Stomach (tissue), 9 donors: Measurements from ENCODE around the gene GDF7. TPM values are rescaled to one million over a fixed set of nuclear protein-coding genes. Genes with fewer than 3 reads are reported as not detected.

ENCODE experiments used
- DNase-seq, 2 donors: peaks; one replicate each; pipeline versions ENCODE4 v3.0.0 to v3.0.0-alpha.2; 2013 to 2019
- H3K27ac ChIP-seq, 5 donors: fragments of 200-600 bp in 4 of 5; sonication (generic) in 4 of 5; one replicate each; pipeline ENCODE4 v1.5.1; 2013 to 2019; ENCODE audit warnings: mild to moderate bottlenecking in 1 of 5, moderate library complexity in 1 of 5
- H3K27me3 ChIP-seq, 3 donors: fragments of 200-600 bp; sonication (generic); one replicate each; pipeline ENCODE4 v1.5.1; 2017 to 2019; ENCODE audit warnings: mixed run types in 1 of 3
- H3K36me3 ChIP-seq, 4 donors: fragments of 200-600 bp; sonication (generic); 1 replicate in 3 of 4; 2 replicates in 1 of 4; pipeline ENCODE4 v1.5.1; 2016 to 2019
- H3K4me1 ChIP-seq, 4 donors: fragments of 200-600 bp; sonication (generic); one replicate each; pipeline ENCODE4 v1.5.1; 2016 to 2019
- H3K4me3 ChIP-seq, 4 donors: fragments of 200-600 bp; sonication (generic) in 3 of 4; one replicate each; pipeline ENCODE4 v1.5.1; 2016 to 2019; ENCODE audit warnings: mild to moderate bottlenecking in 1 of 4
- H3K9me3 ChIP-seq, 4 donors: fragments of 200-600 bp; sonication (generic); one replicate each; pipeline ENCODE4 v1.5.1; 2016 to 2019
- CTCF ChIP-seq, 7 experiments: fragments of 450-650 bp in 4 of 7; fragments of 200-600 bp in 3 of 7; sonication (generic) in 3 of 7; IDR thresholded peaks; one replicate each; pipeline ENCODE4 v1.5.1; 2016 to 2019; ENCODE audit warnings: antibody characterized with exemption in 7 of 7, control low read depth in 2 of 7, mild to moderate bottlenecking in 1 of 7
- EP300 ChIP-seq: sonication (generic); formaldehyde crosslinking; IDR thresholded peaks from one replicate; pipeline ENCODE4 v1.6.1; 2017; ENCODE audit warnings: antibody characterized with exemption
- POLR2A ChIP-seq, 4 donors: fragments of 450-650 bp; IDR thresholded peaks; one replicate each; pipeline ENCODE4 v1.6.1; 2016; ENCODE audit warnings: antibody characterized with exemption in 4 of 4, control low read depth in 2 of 4, mild to moderate bottlenecking in 1 of 4, moderate library complexity in 1 of 4
- POLR2AphosphoS5 ChIP-seq, 3 donors: sonication (generic); formaldehyde crosslinking; IDR thresholded peaks; one replicate each; pipeline ENCODE4 v1.6.1; 2016; ENCODE audit warnings: antibody characterized with exemption in 3 of 3
- WGBS, 5 donors: extraction: QIAGEN DNeasy Blood & Tissue Kit in 3 of 5; methylation state at CpG; one replicate each; pipeline versions ENCODE4 v1.1.5 to v1.1.7; 2013 to 2018; 5-methylcytosine and 5-hydroxymethylcytosine counted together
- intact Hi-C: fragments of 100-400 bp; cut with DNase I; formaldehyde crosslinking; loops from one replicate; pipeline ENCODE4 v1.15.1; 2023; ENCODE audit warnings: low total_unique reads
- polyA plus RNA-seq, 3 donors: library from polyadenylated mRNA; stranded (reverse); fragments of 200-250 nt; gene quantifications; one replicate each; pipeline ENCODE4 v1.2.3, GENCODE V29; 2013
- total RNA-seq, 5 donors: library from RNA; depleted of rRNA; stranded (reverse); fragments of >200 nt; gene quantifications; one replicate each; pipeline versions ENCODE4 v1.1.0 to v1.2.3, GENCODE V29; 2014 to 2016
- donor health status: healthy with polysubstance abuse.
- donor health status: Bipolar disorder and iron deficiency.
- donor health status: healthy.

Gene GDF7
- total and polyA plus RNA-seq, 8 donors = 0.10 to 1.3 (median 0.37) TPM; not detected in 3

- whole genome bisulfite sequencing, 5 donors = 61 to 78% (median 69%) methylated on average over 6 of the region's 6 CpGs
- intact Hi-C loops = no loop called here
- no peak for TF ChIP-seq CTCF (IDR thresholded peaks at IDR 0.05)
- TF ChIP-seq EP300 = no peak
- TF ChIP-seq POLR2A (IDR thresholded peaks at IDR 0.05) = no peak
- no peak for TF ChIP-seq POLR2AphosphoS5 (IDR thresholded peaks at IDR 0.05)
- H3K4me1 ChIP-seq = peaks cover 0 to 17% (median 4%) of the 10 kb centered on the region in 4 donors
- peaks cover 7 to 47% (median 24%) of the 10 kb centered on the region in 4 donors for H3K36me3 ChIP-seq
- no peak overlapping the region for H3K4me3 ChIP-seq
- no peaks in the 10 kb centered on the region for H3K27me3 ChIP-seq
- H3K27ac ChIP-seq = no peak overlapping the region
- H3K9me3 ChIP-seq = no peaks in the 10 kb centered on the region
- DNase-seq = no peak
Observed at GRCh38 chr2:20691076-20691734, 24.3 kb downstream of the GDF7 start.

- Histone ChIP-seq H3K4me3 (no peak overlapping the region), H3K27ac (no peak overlapping the region), H3K9me3 (no peaks in the 10 kb centered on the region), H3K27me3 (no peaks in the 10 kb centered on the region), H3K4me1 (peaks cover 0 to 17% (median 4%) of the 10 kb centered on the region in 4 donors), H3K36me3 (peaks cover under 1 to 43% (median 20%) of the 10 kb centered on the region in 4 donors)
- TF ChIP-seq POLR2A (IDR thresholded peaks at IDR 0.05) (no peak), CTCF (IDR thresholded peaks at IDR 0.05) (no peak), EP300 (no peak), POLR2AphosphoS5 (IDR thresholded peaks at IDR 0.05) (no peak)
- intact Hi-C loops = no loop called here
- WGBS, 5 donors = 91 to 96% (median 94%) methylated on average over 2 of the region's 2 CpGs
- no peak for DNase-seq
Observed at GRCh38 chr2:20692081-20692480, 25.1 kb downstream of the GDF7 start.

GRCh38 chr2:20693317-20693716 is 26.4 kb downstream of the GDF7 start:
- H3K36me3 ChIP-seq = peaks cover 0 to 34% (median 16%) of the 10 kb centered on the region in 4 donors
- peaks cover 0 to 17% (median 4%) of the 10 kb centered on the region in 4 donors for H3K4me1 ChIP-seq
- no peaks in the 10 kb centered on the region for H3K27me3 ChIP-seq
- TF ChIP-seq CTCF (IDR thresholded peaks at IDR 0.05) (no peak), POLR2AphosphoS5 (IDR thresholded peaks at IDR 0.05) (no peak)
- 94 to 97% (median 95%) methylated on average over 3 of the region's 3 CpGs for WGBS, 5 donors
- no peak overlapping the region for H3K4me3 ChIP-seq
- intact Hi-C loops = no loop called here
- no peaks in the 10 kb centered on the region for H3K9me3 ChIP-seq
- DNase-seq = no peak
- H3K27ac ChIP-seq = no peak overlapping the region

- peaks cover 0 to 43% (median 22%) of the 10 kb centered on the region in 4 donors for H3K36me3 ChIP-seq
- intact Hi-C loops = no loop called here
- H3K27me3 ChIP-seq = no peaks in the 10 kb centered on the region
- TF ChIP-seq CTCF (IDR thresholded peaks at IDR 0.05) (no peak), POLR2A (IDR thresholded peaks at IDR 0.05) (no peak), POLR2AphosphoS5 (IDR thresholded peaks at IDR 0.05) (no peak), EP300 (no peak)
- H3K9me3 ChIP-seq = no peaks in the 10 kb centered on the region
- peaks cover 0 to 10% (median 2%) of the 10 kb centered on the region in 4 donors for H3K4me1 ChIP-seq
- no peak overlapping the region for H3K27ac ChIP-seq
- 77 to 88% (median 84%) methylated on average over 2 of the region's 2 CpGs for WGBS, 5 donors
- H3K4me3 ChIP-seq = no peak overlapping the region
- no peak for DNase-seq
Observed at GRCh38 chr2:20696366-20696765, 29.4 kb downstream of the GDF7 start.
